Epidermal melanocyte (primary cell): ENCODE measurements around the gene SIX2.
A peak's percentile ranks its signal among the peaks of the same experiment; 100 is the strongest.

Experiments
- DNase-seq: peaks from one replicate; pipeline ENCODE4 v3.0.0; 2011; ENCODE audit warnings: low spot score; ENCODE audit not compliant: insufficient read length

The SIX2 gene

GRCh38 chr2:45002686-45003085 is 6.6 kb downstream of the SIX2 start:
- DNase-seq: no peak

- DNase-seq: no peak
These were observed 7.3 kb downstream of the SIX2 start for GRCh38 chr2:45001869-45002385.

- no peak for DNase-seq
These were observed 8.1 kb downstream of the SIX2 start for GRCh38 chr2:45000921-45001868.

GRCh38 chr2:45000341-45000901 is 8.8 kb downstream of the SIX2 start:
- DNase-seq: no peak

GRCh38 chr2:44999540-44999939 is 9.7 kb downstream of the SIX2 start:
- DNase-seq: no peak

- no peak for DNase-seq
These were observed 11.3 kb downstream of the SIX2 start for GRCh38 chr2:44997963-44998362.

GRCh38 chr2:44996356-44996755 is 12.9 kb downstream of the SIX2 start:
- no peak for DNase-seq

GRCh38 chr2:44994377-44994776 is 14.9 kb downstream of the SIX2 start:
- no peak for DNase-seq

GRCh38 chr2:44989176-44989575 is 20.1 kb downstream of the SIX2 start:
- no peak for DNase-seq

- DNase-seq: no peak
These were observed 25.2 kb downstream of the SIX2 start for GRCh38 chr2:44983836-44984604.

GRCh38 chr2:44981714-44982108 is 27.5 kb downstream of the SIX2 start:
- peak; percentile 88 for DNase-seq

GRCh38 chr2:44980751-44981713 is 28.2 kb downstream of the SIX2 start:
- no peak for DNase-seq

- no peak for DNase-seq
These were observed 29.7 kb downstream of the SIX2 start for GRCh38 chr2:44979581-44979980.

- no peak for DNase-seq
These were observed 33.4 kb downstream of the SIX2 start for GRCh38 chr2:44975571-44976450.

- DNase-seq: no peak
These were observed 35.1 kb downstream of the SIX2 start for GRCh38 chr2:44974064-44974715.

GRCh38 chr2:44972771-44973535 is 36.3 kb downstream of the SIX2 start:
- no peak for DNase-seq

- no peak for DNase-seq
These were observed 38.3 kb downstream of the SIX2 start for GRCh38 chr2:44970846-44971450.

GRCh38 chr2:44969936-44970335 is 39.3 kb downstream of the SIX2 start:
- DNase-seq: no peak
